ENCODE results near the gene CNIH4.

DNA sequence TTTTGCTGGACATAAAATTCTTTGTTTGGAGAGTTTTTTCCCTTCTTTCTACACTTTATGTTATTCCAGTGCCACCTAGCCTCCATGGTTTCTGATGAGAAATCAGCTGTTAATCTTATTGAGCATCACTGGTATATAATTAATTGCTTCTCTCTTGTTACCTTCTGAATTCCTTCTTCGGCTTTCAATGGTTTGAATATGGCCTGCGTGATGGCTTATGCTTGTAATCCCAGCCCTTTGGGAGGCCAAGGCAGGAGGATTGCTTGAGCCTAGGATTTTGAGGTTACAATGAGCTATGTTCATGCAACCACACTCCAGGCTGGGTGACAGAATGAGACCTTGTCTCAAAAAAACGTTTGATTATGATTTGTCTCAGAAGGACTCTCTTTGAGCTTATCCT, 13.0 kb upstream of the CNIH4 start:
- TF ChIP-seq, protein P1, sequence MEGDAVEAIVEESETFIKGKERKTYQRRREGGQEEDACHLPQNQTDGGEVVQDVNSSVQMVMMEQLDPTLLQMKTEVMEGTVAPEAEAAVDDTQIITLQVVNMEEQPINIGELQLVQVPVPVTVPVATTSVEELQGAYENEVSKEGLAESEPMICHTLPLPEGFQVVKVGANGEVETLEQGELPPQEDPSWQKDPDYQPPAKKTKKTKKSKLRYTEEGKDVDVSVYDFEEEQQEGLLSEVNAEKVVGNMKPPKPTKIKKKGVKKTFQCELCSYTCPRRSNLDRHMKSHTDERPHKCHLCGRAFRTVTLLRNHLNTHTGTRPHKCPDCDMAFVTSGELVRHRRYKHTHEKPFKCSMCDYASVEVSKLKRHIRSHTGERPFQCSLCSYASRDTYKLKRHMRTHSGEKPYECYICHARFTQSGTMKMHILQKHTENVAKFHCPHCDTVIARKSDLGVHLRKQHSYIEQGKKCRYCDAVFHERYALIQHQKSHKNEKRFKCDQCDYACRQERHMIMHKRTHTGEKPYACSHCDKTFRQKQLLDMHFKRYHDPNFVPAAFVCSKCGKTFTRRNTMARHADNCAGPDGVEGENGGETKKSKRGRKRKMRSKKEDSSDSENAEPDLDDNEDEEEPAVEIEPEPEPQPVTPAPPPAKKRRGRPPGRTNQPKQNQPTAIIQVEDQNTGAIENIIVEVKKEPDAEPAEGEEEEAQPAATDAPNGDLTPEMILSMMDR (IDR thresholded peaks at IDR 0.05; ENCODE audit: low read depth, low read length, poor library complexity, severe bottlenecking) = no peak
- no peak for TF ChIP-seq EZH2phosphoT487 (IDR thresholded peaks at IDR 0.05; ENCODE audit: borderline replicate concordance, low read length)
